Suprapubic skin (tissue), 4 donors: ENCODE data around the gene MAP3K20. TPM values are rescaled to one million over a fixed set of nuclear protein-coding genes. Genes with fewer than 3 reads are reported as not detected.

ENCODE experiments used
- DNase-seq, 2 donors: peaks; one replicate each; pipeline ENCODE4 v3.0.0-alpha.2; 2019; ENCODE audit warnings: low spot score in 2 of 2
- H3K27ac ChIP-seq: fragments of 200-600 bp; sonication (generic); one replicate; pipeline ENCODE4 v1.5.1; 2019
- H3K27me3 ChIP-seq: fragments of 200-600 bp; sonication (generic); one replicate; pipeline ENCODE4 v1.5.1; 2019
- H3K36me3 ChIP-seq: fragments of 200-600 bp; sonication (generic); one replicate; pipeline ENCODE4 v1.5.1; 2019
- H3K4me1 ChIP-seq: fragments of 200-600 bp; sonication (generic); one replicate; pipeline ENCODE4 v1.5.1; 2019
- H3K4me3 ChIP-seq: fragments of 200-600 bp; sonication (generic); one replicate; pipeline ENCODE4 v1.5.1; 2019; ENCODE audit warnings: mild to moderate bottlenecking
- H3K9me3 ChIP-seq: fragments of 200-600 bp; sonication (generic); one replicate; pipeline ENCODE4 v1.5.1; 2019
- CTCF ChIP-seq, 2 donors: fragments of 200-600 bp in 1 of 2; fragments of 450-650 bp in 1 of 2; sonication (generic) in 1 of 2; IDR thresholded peaks; one replicate each; pipeline ENCODE4 v1.5.1; 2016 to 2019; ENCODE audit warnings: antibody characterized with exemption in 2 of 2, mild to moderate bottlenecking in 1 of 2, moderate library complexity in 1 of 2
- EP300 ChIP-seq: sonication (generic); formaldehyde crosslinking; IDR thresholded peaks from one replicate; pipeline ENCODE4 v1.6.1; 2017; ENCODE audit warnings: antibody characterized with exemption
- POLR2A ChIP-seq, 2 donors: fragments of 450-650 bp; IDR thresholded peaks; one replicate each; pipeline ENCODE4 v1.6.1; 2017; ENCODE audit warnings: antibody characterized with exemption in 2 of 2, mild to moderate bottlenecking in 2 of 2, moderate library complexity in 2 of 2
- POLR2AphosphoS5 ChIP-seq, 3 donors: sonication (generic); formaldehyde crosslinking; IDR thresholded peaks; one replicate each; pipeline ENCODE4 v1.6.1; 2017; ENCODE audit warnings: antibody characterized with exemption in 3 of 3
- WGBS: methylation state at CpG from one replicate; pipeline ENCODE4 v1.1.5; 2018; 5-methylcytosine and 5-hydroxymethylcytosine counted together
- total RNA-seq, 4 donors: library from RNA; depleted of rRNA; stranded (reverse); fragments of >200 nt; gene quantifications; one replicate each; pipeline ENCODE4 v1.1.0, GENCODE V29; 2016

Gene MAP3K20
- total RNA-seq, 4 donors from 2014 or later, result 26.2 to 40.3 (median 33.6) TPM

GRCh38 chr2:173264151-173264550 is 188.5 kb downstream of the MAP3K20 start:
- no peaks in the 10 kb centered on the region for H3K4me1 ChIP-seq
- H3K4me3 ChIP-seq, result no peak overlapping the region
- no peak overlapping the region for H3K27ac ChIP-seq
- H3K27me3 ChIP-seq, result no peaks in the 10 kb centered on the region
- no peaks in the 10 kb centered on the region for H3K9me3 ChIP-seq
- no peak for DNase-seq
- 96% methylated on average over 4 of the region's 4 CpGs for WGBS
- H3K36me3 ChIP-seq, result peaks cover 41% of the 10 kb centered on the region
- no peak for TF ChIP-seq EP300
- TF ChIP-seq POLR2AphosphoS5 (IDR thresholded peaks at IDR 0.05), result no peak
- no peak for TF ChIP-seq CTCF (IDR thresholded peaks at IDR 0.05)
- no peak for TF ChIP-seq POLR2A (IDR thresholded peaks at IDR 0.05)

- Histone ChIP-seq H3K36me3 (peaks cover 35% of the 10 kb centered on the region), H3K4me1 (no peaks in the 10 kb centered on the region), H3K9me3 (no peaks in the 10 kb centered on the region), H3K27me3 (no peaks in the 10 kb centered on the region), H3K4me3 (no peak overlapping the region), H3K27ac (no peak overlapping the region)
- TF ChIP-seq POLR2AphosphoS5 (IDR thresholded peaks at IDR 0.05), result no peak
- TF ChIP-seq EP300, result no peak
- no peak for TF ChIP-seq POLR2A (IDR thresholded peaks at IDR 0.05)
- TF ChIP-seq CTCF (IDR thresholded peaks at IDR 0.05), result no peak
- no peak for DNase-seq
- 84% methylated on average over 14 of the region's 14 CpGs for WGBS
These were observed 189.1 kb downstream of the MAP3K20 start for GRCh38 chr2:173264603-173265366.

GRCh38 chr2:173271135-173271534 is 195.5 kb downstream of the MAP3K20 start:
- Histone ChIP-seq H3K4me1 (no peaks in the 10 kb centered on the region), H3K9me3 (no peaks in the 10 kb centered on the region), H3K36me3 (peaks cover 7% of the 10 kb centered on the region), H3K27me3 (no peaks in the 10 kb centered on the region), H3K27ac (no peak overlapping the region), H3K4me3 (no peak overlapping the region)
- 89% methylated on average over 2 of the region's 2 CpGs for WGBS
- DNase-seq, result no peak
- no peak for TF ChIP-seq POLR2AphosphoS5 (IDR thresholded peaks at IDR 0.05)
- TF ChIP-seq POLR2A (IDR thresholded peaks at IDR 0.05), result no peak
- TF ChIP-seq EP300, result no peak
- TF ChIP-seq CTCF (IDR thresholded peaks at IDR 0.05), result no peak

- H3K4me3 ChIP-seq, result no peak overlapping the region
- no peaks in the 10 kb centered on the region for H3K4me1 ChIP-seq
- no peaks in the 10 kb centered on the region for H3K27me3 ChIP-seq
- WGBS, result 55% methylated on average over 5 of the region's 5 CpGs
- DNase-seq, result no peak
- peaks cover under 1% of the 10 kb centered on the region for H3K36me3 ChIP-seq
- H3K9me3 ChIP-seq, result no peaks in the 10 kb centered on the region
- no peak for TF ChIP-seq EP300
- no peak for TF ChIP-seq POLR2AphosphoS5 (IDR thresholded peaks at IDR 0.05)
- no peak overlapping the region for H3K27ac ChIP-seq
These were observed 196.2 kb downstream of the MAP3K20 start for GRCh38 chr2:173271825-173272224.

- no peak overlapping the region for H3K4me3 ChIP-seq
- H3K27me3 ChIP-seq, result no peaks in the 10 kb centered on the region
- no peaks in the 10 kb centered on the region for H3K36me3 ChIP-seq
- no peak for TF ChIP-seq EP300
- no peak for TF ChIP-seq POLR2A (IDR thresholded peaks at IDR 0.05)
- TF ChIP-seq CTCF (IDR thresholded peaks at IDR 0.05), result no peak
- TF ChIP-seq POLR2AphosphoS5 (IDR thresholded peaks at IDR 0.05), result no peak
- no peak for DNase-seq
- 94% methylated on average over 3 of the region's 3 CpGs for WGBS
- H3K27ac ChIP-seq, result no peak overlapping the region
- H3K4me1 ChIP-seq, result no peaks in the 10 kb centered on the region
- H3K9me3 ChIP-seq, result no peaks in the 10 kb centered on the region
These were observed 197.2 kb downstream of the MAP3K20 start for GRCh38 chr2:173272849-173273248.
